ENCODE data around the gene HBP1. TPM values are rescaled to one million over a fixed set of nuclear protein-coding genes. Genes with fewer than 3 reads are reported as not detected.

Gene HBP1
- total and polyA plus RNA-seq, 2 of the 13 experiments (the other 11 are each of a cell fraction or from before 2014, with no cell fraction given): 22.9 to 44.1 TPM

DNA sequence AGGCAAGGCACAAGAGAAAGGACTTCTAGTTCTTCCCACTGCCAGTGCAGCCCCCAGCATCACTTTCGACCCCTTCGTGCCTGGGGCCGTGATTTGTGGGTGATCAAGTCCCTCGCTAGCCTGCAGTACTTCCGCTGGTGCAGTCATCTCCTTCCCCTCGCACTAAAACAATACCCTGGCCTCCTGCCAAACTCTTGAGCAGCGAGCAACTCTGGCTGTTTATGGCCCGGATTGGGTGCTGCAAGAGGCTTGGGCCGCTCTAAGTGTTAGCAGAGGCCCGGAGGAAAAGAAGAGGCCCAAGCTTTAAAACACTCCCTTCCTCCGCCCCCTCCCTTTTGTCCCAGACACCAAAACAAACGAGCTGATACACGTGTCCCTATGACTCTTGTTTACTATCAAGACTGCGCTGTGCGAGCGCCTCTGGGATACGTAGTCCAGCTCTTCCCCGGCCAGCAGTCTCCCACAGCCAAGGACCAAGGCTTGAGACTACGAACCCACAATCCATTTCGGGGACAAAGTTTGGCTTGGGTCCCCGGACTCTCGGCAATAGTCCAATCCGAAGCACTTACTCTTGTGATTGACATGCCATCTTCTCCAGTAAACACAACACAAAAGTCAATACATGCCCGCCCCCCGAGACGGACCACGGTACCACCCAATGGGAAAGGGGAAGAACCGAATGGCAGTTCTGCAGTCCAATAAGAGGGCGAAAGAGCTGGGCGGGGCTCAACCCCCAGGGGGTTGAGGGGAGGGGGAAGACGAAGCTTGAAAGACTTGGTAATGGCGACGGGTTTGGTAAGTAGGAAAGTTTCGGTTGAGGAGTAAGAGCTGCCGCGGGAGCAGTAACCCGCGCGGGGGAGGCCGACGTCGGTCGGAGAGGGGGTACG lies at the start of gene HBP1 (continued):
- TF ChIP-seq, protein P1, sequence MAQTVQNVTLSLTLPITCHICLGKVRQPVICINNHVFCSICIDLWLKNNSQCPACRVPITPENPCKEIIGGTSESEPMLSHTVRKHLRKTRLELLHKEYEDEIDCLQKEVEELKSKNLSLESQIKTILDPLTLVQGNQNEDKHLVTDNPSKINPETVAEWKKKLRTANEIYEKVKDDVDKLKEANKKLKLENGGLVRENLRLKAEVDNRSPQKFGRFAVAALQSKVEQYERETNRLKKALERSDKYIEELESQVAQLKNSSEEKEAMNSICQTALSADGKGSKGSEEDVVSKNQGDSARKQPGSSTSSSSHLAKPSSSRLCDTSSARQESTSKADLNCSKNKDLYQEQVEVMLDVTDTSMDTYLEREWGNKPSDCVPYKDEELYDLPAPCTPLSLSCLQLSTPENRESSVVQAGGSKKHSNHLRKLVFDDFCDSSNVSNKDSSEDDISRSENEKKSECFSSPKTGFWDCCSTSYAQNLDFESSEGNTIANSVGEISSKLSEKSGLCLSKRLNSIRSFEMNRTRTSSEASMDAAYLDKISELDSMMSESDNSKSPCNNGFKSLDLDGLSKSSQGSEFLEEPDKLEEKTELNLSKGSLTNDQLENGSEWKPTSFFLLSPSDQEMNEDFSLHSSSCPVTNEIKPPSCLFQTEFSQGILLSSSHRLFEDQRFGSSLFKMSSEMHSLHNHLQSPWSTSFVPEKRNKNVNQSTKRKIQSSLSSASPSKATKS (CRISPR knock-in tag; IDR thresholded peaks at IDR 0.05): no peak
- TF ChIP-seq, protein P2, sequence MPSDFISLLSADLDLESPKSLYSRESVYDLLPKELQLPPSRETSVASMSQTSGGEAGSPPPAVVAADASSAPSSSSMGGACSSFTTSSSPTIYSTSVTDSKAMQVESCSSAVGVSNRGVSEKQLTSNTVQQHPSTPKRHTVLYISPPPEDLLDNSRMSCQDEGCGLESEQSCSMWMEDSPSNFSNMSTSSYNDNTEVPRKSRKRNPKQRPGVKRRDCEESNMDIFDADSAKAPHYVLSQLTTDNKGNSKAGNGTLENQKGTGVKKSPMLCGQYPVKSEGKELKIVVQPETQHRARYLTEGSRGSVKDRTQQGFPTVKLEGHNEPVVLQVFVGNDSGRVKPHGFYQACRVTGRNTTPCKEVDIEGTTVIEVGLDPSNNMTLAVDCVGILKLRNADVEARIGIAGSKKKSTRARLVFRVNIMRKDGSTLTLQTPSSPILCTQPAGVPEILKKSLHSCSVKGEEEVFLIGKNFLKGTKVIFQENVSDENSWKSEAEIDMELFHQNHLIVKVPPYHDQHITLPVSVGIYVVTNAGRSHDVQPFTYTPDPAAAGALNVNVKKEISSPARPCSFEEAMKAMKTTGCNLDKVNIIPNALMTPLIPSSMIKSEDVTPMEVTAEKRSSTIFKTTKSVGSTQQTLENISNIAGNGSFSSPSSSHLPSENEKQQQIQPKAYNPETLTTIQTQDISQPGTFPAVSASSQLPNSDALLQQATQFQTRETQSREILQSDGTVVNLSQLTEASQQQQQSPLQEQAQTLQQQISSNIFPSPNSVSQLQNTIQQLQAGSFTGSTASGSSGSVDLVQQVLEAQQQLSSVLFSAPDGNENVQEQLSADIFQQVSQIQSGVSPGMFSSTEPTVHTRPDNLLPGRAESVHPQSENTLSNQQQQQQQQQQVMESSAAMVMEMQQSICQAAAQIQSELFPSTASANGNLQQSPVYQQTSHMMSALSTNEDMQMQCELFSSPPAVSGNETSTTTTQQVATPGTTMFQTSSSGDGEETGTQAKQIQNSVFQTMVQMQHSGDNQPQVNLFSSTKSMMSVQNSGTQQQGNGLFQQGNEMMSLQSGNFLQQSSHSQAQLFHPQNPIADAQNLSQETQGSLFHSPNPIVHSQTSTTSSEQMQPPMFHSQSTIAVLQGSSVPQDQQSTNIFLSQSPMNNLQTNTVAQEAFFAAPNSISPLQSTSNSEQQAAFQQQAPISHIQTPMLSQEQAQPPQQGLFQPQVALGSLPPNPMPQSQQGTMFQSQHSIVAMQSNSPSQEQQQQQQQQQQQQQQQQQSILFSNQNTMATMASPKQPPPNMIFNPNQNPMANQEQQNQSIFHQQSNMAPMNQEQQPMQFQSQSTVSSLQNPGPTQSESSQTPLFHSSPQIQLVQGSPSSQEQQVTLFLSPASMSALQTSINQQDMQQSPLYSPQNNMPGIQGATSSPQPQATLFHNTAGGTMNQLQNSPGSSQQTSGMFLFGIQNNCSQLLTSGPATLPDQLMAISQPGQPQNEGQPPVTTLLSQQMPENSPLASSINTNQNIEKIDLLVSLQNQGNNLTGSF (CRISPR knock-in tag; IDR thresholded peaks at IDR 0.05): no peak
- TF ChIP-seq, protein P3, sequence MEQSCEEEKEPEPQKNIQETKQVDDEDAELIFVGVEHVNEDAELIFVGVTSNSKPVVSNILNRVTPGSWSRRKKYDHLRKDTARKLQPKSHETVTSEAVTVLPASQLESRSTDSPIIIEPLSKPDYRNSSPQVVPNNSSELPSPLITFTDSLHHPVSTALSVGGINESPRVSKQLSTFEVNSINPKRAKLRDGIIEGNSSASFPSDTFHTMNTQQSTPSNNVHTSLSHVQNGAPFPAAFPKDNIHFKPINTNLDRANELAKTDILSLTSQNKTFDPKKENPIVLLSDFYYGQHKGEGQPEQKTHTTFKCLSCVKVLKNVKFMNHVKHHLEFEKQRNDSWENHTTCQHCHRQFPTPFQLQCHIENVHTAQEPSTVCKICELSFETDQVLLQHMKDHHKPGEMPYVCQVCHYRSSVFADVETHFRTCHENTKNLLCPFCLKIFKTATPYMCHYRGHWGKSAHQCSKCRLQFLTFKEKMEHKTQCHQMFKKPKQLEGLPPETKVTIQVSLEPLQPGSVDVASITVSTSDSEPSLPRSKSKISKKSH (CRISPR knock-in tag; IDR thresholded peaks at IDR 0.05; ENCODE audit: borderline replicate concordance): 0 out of 2 replicates have a peak, but pooled peaks have one; percentile 67
- TF ChIP-seq SP4 (CRISPR knock-in tag; IDR thresholded peaks at IDR 0.05) (peak; percentile 53; the same call in 1 of the 2 replicates), POLR2G (IDR thresholded peaks at IDR 0.05; ENCODE audit: low read depth, low read length) (peak; percentile 18; the same call in 1 of the 2 replicates), XBP1 (CRISPR knock-in tag; IDR thresholded peaks at IDR 0.05) (peak; percentile 46; the same call in 1 of the 2 replicates), ZSCAN9 (CRISPR knock-in tag; IDR thresholded peaks at IDR 0.05; ENCODE audit: borderline replicate concordance) (peak; percentile 18; the same call in 1 of the 2 replicates), ZNF543 (CRISPR knock-in tag; IDR thresholded peaks at IDR 0.05) (no peak), NFYB (CRISPR knock-in tag; IDR thresholded peaks at IDR 0.05) (peak; percentile 96), ARNT (IDR thresholded peaks at IDR 0.05) (no peak)
- TF ChIP-seq, protein P4, sequence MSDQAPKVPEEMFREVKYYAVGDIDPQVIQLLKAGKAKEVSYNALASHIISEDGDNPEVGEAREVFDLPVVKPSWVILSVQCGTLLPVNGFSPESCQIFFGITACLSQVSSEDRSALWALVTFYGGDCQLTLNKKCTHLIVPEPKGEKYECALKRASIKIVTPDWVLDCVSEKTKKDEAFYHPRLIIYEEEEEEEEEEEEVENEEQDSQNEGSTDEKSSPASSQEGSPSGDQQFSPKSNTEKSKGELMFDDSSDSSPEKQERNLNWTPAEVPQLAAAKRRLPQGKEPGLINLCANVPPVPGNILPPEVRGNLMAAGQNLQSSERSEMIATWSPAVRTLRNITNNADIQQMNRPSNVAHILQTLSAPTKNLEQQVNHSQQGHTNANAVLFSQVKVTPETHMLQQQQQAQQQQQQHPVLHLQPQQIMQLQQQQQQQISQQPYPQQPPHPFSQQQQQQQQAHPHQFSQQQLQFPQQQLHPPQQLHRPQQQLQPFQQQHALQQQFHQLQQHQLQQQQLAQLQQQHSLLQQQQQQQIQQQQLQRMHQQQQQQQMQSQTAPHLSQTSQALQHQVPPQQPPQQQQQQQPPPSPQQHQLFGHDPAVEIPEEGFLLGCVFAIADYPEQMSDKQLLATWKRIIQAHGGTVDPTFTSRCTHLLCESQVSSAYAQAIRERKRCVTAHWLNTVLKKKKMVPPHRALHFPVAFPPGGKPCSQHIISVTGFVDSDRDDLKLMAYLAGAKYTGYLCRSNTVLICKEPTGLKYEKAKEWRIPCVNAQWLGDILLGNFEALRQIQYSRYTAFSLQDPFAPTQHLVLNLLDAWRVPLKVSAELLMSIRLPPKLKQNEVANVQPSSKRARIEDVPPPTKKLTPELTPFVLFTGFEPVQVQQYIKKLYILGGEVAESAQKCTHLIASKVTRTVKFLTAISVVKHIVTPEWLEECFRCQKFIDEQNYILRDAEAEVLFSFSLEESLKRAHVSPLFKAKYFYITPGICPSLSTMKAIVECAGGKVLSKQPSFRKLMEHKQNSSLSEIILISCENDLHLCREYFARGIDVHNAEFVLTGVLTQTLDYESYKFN (CRISPR knock-in tag; conservative IDR thresholded peaks at IDR 0.05): 0 out of 2 replicates have a peak, but pooled peaks have one; percentile 13
- TF ChIP-seq, protein P5, sequence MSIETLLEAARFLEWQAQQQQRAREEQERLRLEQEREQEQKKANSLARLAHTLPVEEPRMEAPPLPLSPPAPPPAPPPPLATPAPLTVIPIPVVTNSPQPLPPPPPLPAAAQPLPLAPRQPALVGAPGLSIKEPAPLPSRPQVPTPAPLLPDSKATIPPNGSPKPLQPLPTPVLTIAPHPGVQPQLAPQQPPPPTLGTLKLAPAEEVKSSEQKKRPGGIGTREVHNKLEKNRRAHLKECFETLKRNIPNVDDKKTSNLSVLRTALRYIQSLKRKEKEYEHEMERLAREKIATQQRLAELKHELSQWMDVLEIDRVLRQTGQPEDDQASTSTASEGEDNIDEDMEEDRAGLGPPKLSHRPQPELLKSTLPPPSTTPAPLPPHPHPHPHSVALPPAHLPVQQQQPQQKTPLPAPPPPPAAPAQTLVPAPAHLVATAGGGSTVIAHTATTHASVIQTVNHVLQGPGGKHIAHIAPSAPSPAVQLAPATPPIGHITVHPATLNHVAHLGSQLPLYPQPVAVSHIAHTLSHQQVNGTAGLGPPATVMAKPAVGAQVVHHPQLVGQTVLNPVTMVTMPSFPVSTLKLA (IDR thresholded peaks at IDR 0.05): peak; percentile 100

Data from HepG2 (cell line).